Measurements from ENCODE around the gene PRKG1. TPM values are rescaled to one million over a fixed set of nuclear protein-coding genes. Genes with fewer than 3 reads are reported as not detected.

PRKG1 gene
- total RNA-seq, 2 donors from 2014 or later = 8.1 to 16.6 TPM

GRCh38 chr10:51488766-51489408 lies 414.6 kb downstream of the PRKG1 start:
- Histone ChIP-seq H3K9me3 (no peaks in the 10 kb centered on the region), H3K36me3 (no peaks in the 10 kb centered on the region), H3K9ac (ENCODE audit: low read depth in 2 of 2, low read length in 2 of 2) (no peak overlapping the region), H3K27ac (no peak overlapping the region), H3K4me3 (no peak overlapping the region), H3K4me1 (no peaks in the 10 kb centered on the region), H3K27me3 (no peaks in the 10 kb centered on the region)
- DNase-seq = no peak
- intact Hi-C loops (cut with DNase I) = no loop called here
- TF ChIP-seq CTCF (IDR thresholded peaks at IDR 0.05) = no peak

- no peak for TF ChIP-seq CTCF (IDR thresholded peaks at IDR 0.05)
- H3K27ac ChIP-seq = no peak overlapping the region
These were observed 424.1 kb downstream of the PRKG1 start for GRCh38 chr10:51498424-51498823.

GRCh38 chr10:51501396-51501795 lies 427.1 kb downstream of the PRKG1 start:
- no peaks in the 10 kb centered on the region for H3K36me3 ChIP-seq
- H3K9ac ChIP-seq (ENCODE audit: low read depth in 2 of 2, low read length in 2 of 2) = no peak overlapping the region
- H3K9me3 ChIP-seq = no peaks in the 10 kb centered on the region
- no peak overlapping the region for H3K4me3 ChIP-seq
- H3K4me1 ChIP-seq = no peaks in the 10 kb centered on the region
- H3K27me3 ChIP-seq = no peaks in the 10 kb centered on the region
- intact Hi-C loops (cut with DNase I) = no loop called here
- no peak overlapping the region for H3K27ac ChIP-seq
- no peak for TF ChIP-seq CTCF (IDR thresholded peaks at IDR 0.05)
- DNase-seq = no peak

More at GRCh38 chr10:51498424-51498823, 424.1 kb downstream of the PRKG1 start:
- Histone ChIP-seq H3K9me3 (no peaks in the 10 kb centered on the region), H3K4me3 (no peak overlapping the region), H3K27me3 (no peaks in the 10 kb centered on the region), H3K9ac (ENCODE audit: low read depth in 2 of 2, low read length in 2 of 2) (no peak overlapping the region), H3K36me3 (no peaks in the 10 kb centered on the region), H3K4me1 (no peaks in the 10 kb centered on the region)
- DNase-seq = no peak
- intact Hi-C loops (cut with DNase I) = no loop called here

DNA sequence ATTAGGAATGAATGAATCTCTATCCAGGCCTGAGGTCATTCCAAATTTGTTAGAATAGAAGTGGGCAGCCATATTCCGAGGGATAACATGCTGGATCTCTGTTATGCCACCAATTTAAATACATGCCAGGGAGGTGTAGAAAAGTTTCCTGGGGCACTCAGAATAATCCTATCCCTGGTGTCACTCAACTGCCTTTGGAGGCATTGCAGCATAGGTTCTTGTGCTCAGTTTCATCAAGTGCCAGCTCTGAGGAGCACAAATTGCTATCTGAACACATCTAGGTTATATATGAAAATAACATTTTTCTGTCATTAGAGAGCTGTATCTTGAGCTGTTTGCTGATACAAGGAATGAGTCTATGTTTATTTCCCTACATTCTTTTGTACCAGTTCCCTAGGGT lies 427.8 kb downstream of the PRKG1 start:
- Histone ChIP-seq H3K27me3 (no peaks in the 10 kb centered on the region), H3K27ac (no peak overlapping the region), H3K9ac (ENCODE audit: low read depth in 2 of 2, low read length in 2 of 2) (no peak overlapping the region), H3K36me3 (no peaks in the 10 kb centered on the region), H3K4me3 (no peak overlapping the region), H3K4me1 (no peaks in the 10 kb centered on the region), H3K9me3 (no peaks in the 10 kb centered on the region)
- intact Hi-C loops (cut with DNase I) = no loop called here
- no peak for DNase-seq
- TF ChIP-seq CTCF (IDR thresholded peaks at IDR 0.05) = no peak

DNA sequence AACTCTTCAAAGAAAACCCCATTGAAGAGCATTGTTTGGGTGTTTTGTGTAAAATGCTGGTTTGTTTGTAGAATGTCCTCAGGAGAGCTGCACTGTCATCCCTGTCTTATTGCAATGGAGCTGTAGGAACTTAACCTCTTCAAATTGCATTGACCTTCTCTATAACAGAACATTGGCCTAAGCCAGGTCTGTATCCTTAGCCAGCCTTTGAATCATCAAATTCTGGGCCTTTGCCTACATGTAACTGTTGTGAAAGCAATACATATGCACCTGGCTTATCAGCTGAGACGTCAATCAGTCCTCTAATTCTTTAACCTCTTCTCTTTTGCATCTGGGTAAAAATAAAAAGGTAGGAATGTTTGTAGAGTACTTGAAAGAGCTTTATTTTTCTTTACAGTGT lies 429.1 kb downstream of the PRKG1 start:
- H3K9me3 ChIP-seq = no peaks in the 10 kb centered on the region
- H3K36me3 ChIP-seq = no peaks in the 10 kb centered on the region
- intact Hi-C loops (cut with DNase I) = no loop called here
- H3K27ac ChIP-seq = no peak overlapping the region
- no peak overlapping the region for H3K9ac ChIP-seq (ENCODE audit: low read depth in 2 of 2, low read length in 2 of 2)
- no peaks in the 10 kb centered on the region for H3K27me3 ChIP-seq
- no peaks in the 10 kb centered on the region for H3K4me1 ChIP-seq
- H3K4me3 ChIP-seq = no peak overlapping the region
- no peak for TF ChIP-seq CTCF (IDR thresholded peaks at IDR 0.05)
- no peak for DNase-seq

All from colonic mucosa (tissue), 4 donors.